Esophagus squamous epithelium (tissue), 4 donors: ENCODE results near the gene CTTN.

Source experiments
- CTCF ChIP-seq, 6 experiments: fragments of 450-650 bp in 4 of 6; fragments of 200-600 bp in 2 of 6; sonication (generic) in 2 of 6; IDR thresholded peaks; one replicate each; pipeline ENCODE4 v1.5.1; 2016 to 2019; ENCODE audit warnings: antibody characterized with exemption in 6 of 6, mild to moderate bottlenecking in 4 of 6, moderate library complexity in 4 of 6
- POLR2A ChIP-seq, 4 donors: fragments of 450-650 bp; IDR thresholded peaks; one replicate each; pipeline ENCODE4 v1.6.1; 2017; ENCODE audit warnings: antibody characterized with exemption in 4 of 4, mild to moderate bottlenecking in 4 of 4, moderate library complexity in 3 of 4

- TF ChIP-seq CTCF (IDR thresholded peaks at IDR 0.05) (no peak), POLR2A (IDR thresholded peaks at IDR 0.05) (no peak)
Measured at GRCh38 chr11:70445605-70446004, 47.3 kb downstream of the CTTN start.
